Amniotic epithelial cell (primary cell): ENCODE data around the gene SLC25A21.
"Not testable (repeated sequence)": the region's sequence is repeated elsewhere in the genome, so short reads cannot be mapped to it uniquely, and the experiment has no call there.

Experiments used
- DNase-seq: peaks from one replicate; pipeline ENCODE4 v3.0.0-alpha.2; 2010; ENCODE audit warnings: low read depth

The SLC25A21 gene

DNA sequence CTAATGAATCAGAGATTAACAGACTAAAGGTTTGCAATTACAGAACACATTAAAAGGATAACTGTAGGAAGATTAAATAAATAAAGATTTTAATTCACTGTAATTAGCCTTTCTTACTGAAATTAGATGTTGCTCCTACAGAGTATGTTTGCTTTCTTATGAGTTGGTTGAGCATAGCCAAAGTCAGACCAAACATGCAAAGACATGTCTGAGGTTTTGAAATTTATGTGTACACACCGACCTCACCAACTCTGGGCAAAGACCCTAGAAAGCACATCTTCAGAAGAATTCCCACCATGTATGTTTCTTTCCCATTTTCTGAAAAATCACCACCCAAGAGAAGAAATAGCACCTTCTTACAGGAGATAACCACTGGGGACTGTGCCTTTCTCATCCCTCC lies 351.5 kb downstream of the SLC25A21 start:
- DNase-seq: no peak

GRCh38 chr14:36820111-36820709 lies 352.2 kb downstream of the SLC25A21 start:
- no peak for DNase-seq

GRCh38 chr14:36818794-36819384 lies 353.5 kb downstream of the SLC25A21 start:
- DNase-seq: peak; percentile 20

DNA sequence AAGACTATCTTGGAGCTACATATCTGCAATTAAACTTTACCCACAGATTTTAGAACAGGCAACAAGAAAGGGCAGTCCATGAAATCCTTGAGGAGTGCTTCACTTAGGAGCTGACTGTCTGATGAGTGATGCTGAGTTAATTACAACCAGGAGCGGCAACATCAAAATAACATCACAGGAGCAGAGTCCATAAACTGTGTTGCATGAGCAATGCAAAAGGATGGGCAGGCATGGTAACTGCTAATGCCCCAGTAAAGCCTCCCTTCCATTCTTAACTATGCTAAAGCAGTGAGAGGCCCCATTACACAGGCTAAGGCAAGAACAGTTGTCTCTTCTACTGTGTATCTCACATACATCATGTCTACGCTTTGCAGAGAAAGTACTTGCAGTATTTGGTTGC lies 354.2 kb downstream of the SLC25A21 start:
- no peak for DNase-seq

DNA sequence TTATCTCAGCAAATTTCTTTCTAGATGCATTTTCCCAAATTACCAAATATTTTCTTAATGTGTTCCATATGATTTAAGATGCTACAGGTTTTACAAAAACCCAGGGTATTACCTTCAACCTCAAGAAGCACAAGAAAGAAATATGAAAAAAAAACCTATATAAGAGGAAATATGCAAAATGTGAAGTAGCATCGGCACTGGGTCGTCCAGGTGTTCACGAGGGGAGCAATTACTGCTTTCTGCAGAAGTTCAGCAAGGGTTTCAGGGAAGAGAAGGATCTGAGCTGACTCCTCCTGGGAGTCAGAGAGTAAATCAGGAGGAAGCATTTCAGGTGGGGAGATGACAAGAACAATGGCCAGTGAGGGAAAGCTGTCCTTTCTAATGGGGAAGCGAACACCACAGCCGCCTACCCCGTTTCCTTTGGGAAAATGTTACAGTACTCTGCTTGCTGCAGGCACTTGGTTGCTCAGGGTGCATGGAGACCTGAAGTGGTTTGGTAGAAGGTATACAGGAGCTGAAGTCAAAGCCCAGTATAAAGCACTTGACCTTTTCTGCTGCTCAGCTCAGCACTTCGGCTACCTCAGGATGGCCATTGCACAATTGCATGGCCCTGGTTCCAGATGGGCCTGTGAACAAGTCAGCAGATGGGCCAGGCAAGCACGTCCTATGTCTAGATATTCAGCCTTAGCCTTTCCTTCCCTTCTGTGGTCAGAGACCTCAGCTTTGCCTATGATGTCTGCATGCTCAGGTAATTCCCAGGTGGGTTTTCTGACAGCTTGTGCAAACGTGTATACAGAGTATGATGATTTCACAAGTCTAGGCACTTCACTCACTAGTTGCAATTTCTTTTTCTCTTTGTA lies 355.1 kb downstream of the SLC25A21 start:
- no peak for DNase-seq

- DNase-seq: no peak
These were observed 355.9 kb downstream of the SLC25A21 start for GRCh38 chr14:36816481-36816880.

- DNase-seq: not testable (repeated sequence)
These were observed 357.6 kb downstream of the SLC25A21 start for GRCh38 chr14:36814783-36815182.

GRCh38 chr14:36810209-36810608 lies 362.2 kb downstream of the SLC25A21 start:
- DNase-seq: no peak

GRCh38 chr14:36807727-36808126 lies 364.7 kb downstream of the SLC25A21 start:
- DNase-seq: no peak

DNA sequence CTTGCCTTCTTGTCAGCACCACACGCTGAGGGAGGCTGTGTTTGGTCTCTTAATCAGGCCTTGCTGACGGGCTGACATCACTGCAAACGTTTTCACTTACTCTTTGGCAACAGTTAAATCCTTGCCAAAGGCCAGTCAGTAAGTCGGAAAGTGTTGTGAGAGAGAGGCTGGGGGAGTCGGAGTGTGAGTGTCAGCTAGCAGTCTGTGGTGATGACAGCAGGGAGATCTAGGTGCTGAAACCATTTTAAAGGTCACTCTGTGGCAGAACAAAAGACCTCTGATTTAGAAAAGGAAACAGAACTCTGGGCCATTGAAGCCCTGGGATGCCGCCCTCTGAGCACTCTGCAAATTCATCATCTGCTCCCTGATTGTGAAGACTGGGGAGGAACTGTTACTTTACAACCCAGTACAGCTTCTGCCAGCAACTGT lies 367.3 kb downstream of the SLC25A21 start:
- DNase-seq: peak; percentile 67

DNA sequence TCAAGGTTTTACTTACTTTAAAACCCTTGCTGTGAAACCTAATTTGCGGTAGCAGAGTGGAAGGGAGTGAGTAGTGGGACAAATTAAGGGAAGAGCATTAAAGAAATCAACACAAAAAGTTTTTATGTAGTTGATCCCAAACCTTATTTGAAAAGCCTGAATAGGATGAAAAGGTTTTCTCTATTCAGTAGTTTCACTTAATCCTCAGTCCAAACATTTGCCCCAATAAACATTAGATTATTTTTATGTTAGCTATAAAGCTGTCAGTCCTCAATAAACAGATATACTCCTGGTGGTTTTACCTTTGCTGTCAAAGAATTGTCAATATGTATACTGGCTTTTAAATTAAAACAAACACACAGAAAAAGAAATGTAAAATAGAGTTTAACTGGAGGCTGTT lies 374.8 kb downstream of the SLC25A21 start:
- no peak for DNase-seq

GRCh38 chr14:36791402-36791801 lies 381.0 kb downstream of the SLC25A21 start:
- DNase-seq: no peak

DNA sequence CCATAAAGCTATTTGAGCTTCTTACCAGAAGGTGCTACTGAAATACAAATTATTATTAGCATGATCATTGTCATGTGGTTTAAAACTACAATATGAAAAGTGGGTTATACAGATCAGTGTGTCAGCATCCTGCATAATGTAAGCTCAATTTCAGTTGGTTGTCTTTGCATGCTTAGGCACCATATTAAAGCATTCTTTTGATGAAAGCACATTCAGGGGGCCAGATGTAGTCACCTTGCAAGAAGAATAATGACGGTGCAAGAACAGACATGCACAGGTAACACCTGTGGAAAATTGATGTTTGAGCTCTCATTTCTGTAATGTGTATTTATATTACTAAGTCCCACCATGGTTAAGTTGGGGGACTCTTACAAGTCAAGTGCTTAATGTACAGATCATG lies 386.9 kb downstream of the SLC25A21 start:
- no peak for DNase-seq

- DNase-seq: peak; percentile 27
These were observed 387.9 kb downstream of the SLC25A21 start for GRCh38 chr14:36784541-36784940.

- no peak for DNase-seq
These were observed 390.5 kb downstream of the SLC25A21 start for GRCh38 chr14:36781897-36782296.

- DNase-seq: peak; percentile 90
These were observed 398.8 kb downstream of the SLC25A21 start for GRCh38 chr14:36773558-36773957.

DNA sequence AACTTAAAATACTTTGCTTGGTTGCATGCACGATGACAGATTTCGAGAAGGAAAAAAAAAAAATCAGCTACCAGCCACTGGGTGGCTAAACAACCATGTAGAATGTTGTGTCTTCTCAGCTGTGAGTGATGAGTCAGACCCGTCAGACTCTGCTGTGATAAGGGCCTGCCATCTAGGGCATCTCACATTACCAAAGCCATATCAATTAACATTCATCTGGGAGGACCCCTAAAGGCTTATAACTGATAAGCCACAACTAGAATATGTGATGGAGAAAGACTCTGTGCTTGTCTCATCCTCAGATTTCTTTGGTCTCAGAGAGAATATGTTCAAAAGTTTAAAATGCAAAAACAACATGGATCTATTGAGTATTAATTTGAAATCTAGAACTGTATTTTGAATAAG lies 399.3 kb downstream of the SLC25A21 start:
- DNase-seq: peak; percentile 78

DNA sequence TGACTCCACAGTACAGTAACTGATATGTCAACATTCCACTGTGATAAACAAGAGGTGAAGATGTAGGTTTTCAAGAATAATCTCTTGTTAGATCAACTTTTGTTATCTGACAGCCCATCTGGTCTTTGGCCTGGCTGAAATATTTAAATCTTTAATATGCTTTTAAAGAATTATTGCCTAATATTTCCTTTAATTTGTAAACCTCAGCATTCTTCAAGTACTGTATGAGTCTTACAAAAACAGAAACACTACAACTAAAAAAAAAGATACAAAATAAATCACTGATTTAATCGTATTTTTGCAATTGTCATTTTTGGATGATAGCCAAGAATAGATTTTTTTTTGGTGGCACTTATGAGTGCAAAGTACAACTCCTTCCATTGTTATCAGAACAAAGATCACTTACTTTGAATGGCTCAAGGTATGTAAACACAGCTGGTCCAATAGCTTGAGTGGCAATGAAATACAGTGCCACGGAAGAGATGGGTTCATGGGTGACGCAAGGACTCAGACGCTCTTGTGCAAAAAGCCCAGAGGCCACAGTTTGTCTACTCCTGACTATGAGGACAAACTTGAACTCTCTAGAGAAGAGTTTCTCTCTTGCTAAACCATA lies 401.3 kb downstream of the SLC25A21 start:
- DNase-seq: no peak

GRCh38 chr14:36768638-36769337 lies 403.6 kb downstream of the SLC25A21 start:
- no peak for DNase-seq

- no peak for DNase-seq
These were observed 404.7 kb downstream of the SLC25A21 start for GRCh38 chr14:36767603-36768281.

- no peak for DNase-seq
These were observed 405.4 kb downstream of the SLC25A21 start for GRCh38 chr14:36766974-36767373.
